Thyroid gland (tissue), 4 donors: ENCODE data around the gene DISP1.

Experiments
- POLR2A ChIP-seq, 2 donors: fragments of 450-650 bp; IDR thresholded peaks; one replicate each; pipeline ENCODE4 v1.6.1; 2017; ENCODE audit warnings: antibody characterized with exemption in 2 of 2, mild to moderate bottlenecking in 2 of 2, moderate library complexity in 1 of 2
- TF ChIP-seq, protein P1 (sequence below), 6 experiments: fragments of 200-600 bp in 3 of 6; fragments of 450-650 bp in 3 of 6; sonication (generic) in 3 of 6; IDR thresholded peaks; one replicate each; pipeline ENCODE4 v1.5.1; 2016 to 2019; ENCODE audit warnings: antibody characterized with exemption in 6 of 6, mild to moderate bottlenecking in 2 of 6, inconsistent platforms in 1 of 6, moderate library complexity in 1 of 6

DNA sequence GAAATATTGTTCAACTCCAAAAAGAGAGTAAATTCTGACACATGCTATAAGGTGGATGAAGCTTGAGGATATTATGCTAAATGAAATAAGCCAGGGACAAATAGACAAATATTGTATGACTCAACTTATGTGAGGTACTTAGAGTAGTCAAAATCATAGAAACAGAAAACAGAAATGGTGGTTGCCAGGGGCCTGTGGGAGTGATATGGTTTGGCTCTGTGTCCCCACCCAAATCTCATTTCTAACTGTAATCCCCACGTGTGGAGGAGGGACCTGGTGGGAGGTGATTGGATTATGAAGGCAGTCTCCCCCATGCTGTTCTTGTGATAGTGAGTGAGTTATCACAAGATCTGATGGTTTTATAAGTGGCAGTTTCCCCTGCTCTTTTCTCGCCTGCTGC, 24.7 kb upstream of the DISP1 start:
- TF ChIP-seq, protein P1, sequence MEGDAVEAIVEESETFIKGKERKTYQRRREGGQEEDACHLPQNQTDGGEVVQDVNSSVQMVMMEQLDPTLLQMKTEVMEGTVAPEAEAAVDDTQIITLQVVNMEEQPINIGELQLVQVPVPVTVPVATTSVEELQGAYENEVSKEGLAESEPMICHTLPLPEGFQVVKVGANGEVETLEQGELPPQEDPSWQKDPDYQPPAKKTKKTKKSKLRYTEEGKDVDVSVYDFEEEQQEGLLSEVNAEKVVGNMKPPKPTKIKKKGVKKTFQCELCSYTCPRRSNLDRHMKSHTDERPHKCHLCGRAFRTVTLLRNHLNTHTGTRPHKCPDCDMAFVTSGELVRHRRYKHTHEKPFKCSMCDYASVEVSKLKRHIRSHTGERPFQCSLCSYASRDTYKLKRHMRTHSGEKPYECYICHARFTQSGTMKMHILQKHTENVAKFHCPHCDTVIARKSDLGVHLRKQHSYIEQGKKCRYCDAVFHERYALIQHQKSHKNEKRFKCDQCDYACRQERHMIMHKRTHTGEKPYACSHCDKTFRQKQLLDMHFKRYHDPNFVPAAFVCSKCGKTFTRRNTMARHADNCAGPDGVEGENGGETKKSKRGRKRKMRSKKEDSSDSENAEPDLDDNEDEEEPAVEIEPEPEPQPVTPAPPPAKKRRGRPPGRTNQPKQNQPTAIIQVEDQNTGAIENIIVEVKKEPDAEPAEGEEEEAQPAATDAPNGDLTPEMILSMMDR (IDR thresholded peaks at IDR 0.05): no peak
- TF ChIP-seq POLR2A (IDR thresholded peaks at IDR 0.05): no peak
